HG03064 (cell line): Measurements from ENCODE around the gene ATP6V0B.

ENCODE experiments used
- ATAC-seq: cut with Tn5 transposase; IDR thresholded peaks from one replicate; pipeline ENCODE4 v1.9.1; 2021; ENCODE audit warnings: low read depth; ENCODE audit not compliant: unreplicated experiment

The ATP6V0B gene

GRCh38 chr1:44024903-44025525, 50.3 kb downstream of the ATP6V0B start:
- ATAC-seq, result no peak

- no peak for ATAC-seq
Measured at GRCh38 chr1:44025816-44026215, 51.1 kb downstream of the ATP6V0B start.

- no peak for ATAC-seq
Measured at GRCh38 chr1:44027320-44027719, 52.6 kb downstream of the ATP6V0B start.
